Mesothelial cell of epicardium (in vitro differentiated cells): ENCODE results near the gene USP16. TPM values are rescaled to one million over a fixed set of nuclear protein-coding genes. Genes with fewer than 3 reads are reported as not detected.
"Not testable (repeated sequence)": the region's sequence is repeated elsewhere in the genome, so short reads cannot be mapped to it uniquely, and the experiment has no call there.

ENCODE experiments used
- DNase-seq, 2 experiments: peaks; one replicate each; pipeline ENCODE4 v3.0.0; 2021; ENCODE audit warnings: low spot score in 2 of 2; ENCODE audit not compliant: unreplicated experiment in 2 of 2
- H3K27ac Mint-ChIP-seq: 2 replicates; pipeline ENCODE4 v1.8.0; 2021; ENCODE audit warnings: mixed read lengths
- H3K27me3 Mint-ChIP-seq: 2 replicates; pipeline ENCODE4 v1.8.0; 2021; ENCODE audit warnings: low read depth, mixed read lengths
- H3K36me3 Mint-ChIP-seq: 2 replicates; pipeline ENCODE4 v1.8.0; 2021; ENCODE audit warnings: mixed read lengths
- H3K4me1 Mint-ChIP-seq: 2 replicates; pipeline ENCODE4 v1.8.0; 2021; ENCODE audit warnings: mixed read lengths
- H3K4me3 Mint-ChIP-seq: 2 replicates; pipeline ENCODE4 v1.8.0; 2021; ENCODE audit warnings: mild to moderate bottlenecking, moderate library complexity, mixed read lengths
- H3K9me3 Mint-ChIP-seq: 2 replicates; pipeline ENCODE4 v1.8.0; 2021; ENCODE audit warnings: mixed read lengths
- CTCF ChIP-seq: fragments of 200-600 bp; sonication (generic); IDR thresholded peaks from one replicate; pipeline ENCODE4 v1.5.0; 2021; ENCODE audit warnings: antibody characterized with exemption; ENCODE audit not compliant: unreplicated experiment
- total RNA-seq: library from RNA; stranded (reverse); gene quantifications from 3 replicates; pipeline ENCODE4 v1.2.1, GENCODE V29; 2021

USP16 gene
- total RNA-seq, 1 donor from 2014 or later, result 31.4 TPM

DNA sequence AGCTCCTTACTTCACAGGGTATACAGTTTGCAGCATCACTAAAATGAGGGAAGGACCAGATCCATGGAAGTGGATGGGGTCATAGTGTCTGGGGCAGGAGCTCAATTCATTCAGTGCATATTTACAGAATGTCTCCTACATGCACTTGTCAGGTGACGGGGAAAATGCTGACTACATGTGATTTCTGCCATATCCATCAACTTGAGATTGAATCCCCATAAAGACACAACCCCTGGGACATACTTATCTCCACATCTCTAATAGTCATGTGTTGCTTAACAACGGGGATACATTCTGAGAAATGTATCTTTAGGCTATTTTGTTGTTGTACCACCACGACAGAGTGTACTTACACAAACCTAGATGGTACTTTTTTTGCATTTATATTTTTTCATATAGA, 17.3 kb upstream of the USP16 start:
- peaks cover 2% of the 10 kb centered on the region for H3K36me3 Mint-ChIP-seq
- no peaks in the 10 kb centered on the region for H3K9me3 Mint-ChIP-seq
- peaks cover 5% of the 10 kb centered on the region for H3K4me1 Mint-ChIP-seq
- DNase-seq, result no peak
- no peaks in the 10 kb centered on the region for H3K27me3 Mint-ChIP-seq
- H3K4me3 Mint-ChIP-seq, result no peak overlapping the region
- TF ChIP-seq CTCF, result no peak
- no peak overlapping the region for H3K27ac Mint-ChIP-seq

GRCh38 chr21:29007810-29008209, 16.7 kb upstream of the USP16 start:
- TF ChIP-seq CTCF, result no peak
- Mint-ChIP-seq H3K27me3 (no peaks in the 10 kb centered on the region), H3K9me3 (no peaks in the 10 kb centered on the region), H3K27ac (no peak overlapping the region), H3K4me3 (no peak overlapping the region), H3K4me1 (no peaks in the 10 kb centered on the region), H3K36me3 (peaks cover 5% of the 10 kb centered on the region)
- no peak for DNase-seq

DNA sequence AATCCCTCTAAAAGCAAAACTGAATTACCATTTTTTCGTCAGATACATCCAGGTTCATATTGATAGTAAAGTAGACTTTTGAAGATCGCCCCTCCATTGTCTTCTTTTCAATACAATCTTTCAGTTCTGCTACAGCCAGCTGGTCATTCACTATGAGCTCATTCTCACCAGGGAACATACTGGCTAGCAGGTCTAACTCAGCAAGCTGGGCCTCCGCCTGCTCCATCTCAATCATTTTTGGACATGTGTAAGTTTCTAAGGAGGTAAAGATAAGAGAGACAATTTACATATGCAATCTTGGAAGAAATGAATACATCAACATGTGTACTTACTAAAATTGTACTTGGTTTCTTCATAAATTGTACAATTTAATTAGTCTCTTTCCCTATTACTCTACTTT, 16.1 kb upstream of the USP16 start:
- H3K27ac Mint-ChIP-seq, result no peak overlapping the region
- peaks cover 5% of the 10 kb centered on the region for H3K36me3 Mint-ChIP-seq
- H3K4me3 Mint-ChIP-seq, result no peak overlapping the region
- no peaks in the 10 kb centered on the region for H3K9me3 Mint-ChIP-seq
- no peak for DNase-seq
- no peaks in the 10 kb centered on the region for H3K4me1 Mint-ChIP-seq
- TF ChIP-seq CTCF, result no peak
- no peaks in the 10 kb centered on the region for H3K27me3 Mint-ChIP-seq

GRCh38 chr21:29011236-29011635, 13.2 kb upstream of the USP16 start:
- not testable (repeated sequence) for H3K27me3 Mint-ChIP-seq, H3K4me3 Mint-ChIP-seq, H3K27ac Mint-ChIP-seq, H3K4me1 Mint-ChIP-seq, H3K36me3 Mint-ChIP-seq, DNase-seq, H3K9me3 Mint-ChIP-seq

DNA sequence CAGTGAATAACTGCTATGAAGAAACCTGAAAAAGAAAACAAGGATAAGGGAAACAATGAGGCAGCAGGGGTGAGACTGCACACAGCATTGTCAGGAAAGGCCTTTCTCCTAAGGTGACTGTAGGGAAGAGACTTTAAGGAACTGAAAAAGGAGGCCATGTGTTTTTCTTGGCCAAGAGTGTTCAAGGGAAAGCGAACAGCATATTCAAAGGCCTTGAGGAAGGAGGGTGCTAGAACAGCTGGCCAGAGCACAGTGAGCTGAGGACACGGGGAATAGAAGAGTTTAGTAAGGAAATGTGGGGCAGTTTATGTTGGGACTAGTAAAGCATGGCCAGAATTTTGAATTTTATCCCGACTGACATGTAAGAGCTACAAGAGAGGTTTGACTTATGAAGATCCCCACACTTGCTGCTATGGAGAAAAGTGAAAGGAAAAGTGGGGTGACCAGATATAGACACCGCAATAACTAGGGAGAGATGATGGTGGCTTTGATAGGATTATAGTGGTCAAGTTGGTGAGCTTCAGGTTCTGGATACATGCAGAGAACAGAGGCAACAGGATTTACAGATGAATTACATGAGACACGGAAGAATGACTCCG, 6.7 kb upstream of the USP16 start:
- H3K9me3 Mint-ChIP-seq, result no peaks in the 10 kb centered on the region
- peak overlapping the region; percentile 67 for H3K4me3 Mint-ChIP-seq
- peaks cover 9% of the 10 kb centered on the region for H3K4me1 Mint-ChIP-seq
- no peak for DNase-seq
- H3K27me3 Mint-ChIP-seq, result peaks cover 9% of the 10 kb centered on the region
- peaks cover under 1% of the 10 kb centered on the region for H3K36me3 Mint-ChIP-seq
- no peak for TF ChIP-seq CTCF
- no peak overlapping the region for H3K27ac Mint-ChIP-seq

DNA sequence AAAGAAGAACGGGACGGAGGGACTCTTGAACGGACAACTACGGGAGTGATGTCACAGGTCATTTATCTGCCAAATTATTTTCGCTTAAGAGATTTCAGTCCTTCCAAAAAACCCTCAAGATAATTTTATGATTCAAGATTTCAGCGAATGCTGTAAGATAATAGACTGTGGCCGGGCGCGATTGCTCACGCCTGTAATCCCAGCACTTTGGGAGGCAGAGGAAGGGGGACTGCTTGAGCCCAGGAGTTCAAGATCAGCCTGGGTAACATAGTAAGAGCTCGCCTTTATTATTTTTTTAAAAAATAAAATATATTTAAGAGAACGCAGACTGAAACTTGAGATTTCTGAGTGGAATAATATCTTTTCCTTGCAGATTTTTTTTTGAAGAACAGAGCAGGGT, 5.9 kb upstream of the USP16 start:
- no peak for DNase-seq
- Mint-ChIP-seq H3K27ac (no peak overlapping the region), H3K27me3 (peaks cover 9% of the 10 kb centered on the region), H3K4me1 (peaks cover 11% of the 10 kb centered on the region), H3K36me3 (no peaks in the 10 kb centered on the region), H3K4me3 (peak overlapping the region; percentile 67), H3K9me3 (no peaks in the 10 kb centered on the region)
- TF ChIP-seq CTCF, result no peak
